Esophagus squamous epithelium (tissue), 5 donors: ENCODE measurements around the gene ZER1. TPM values are rescaled to one million over a fixed set of nuclear protein-coding genes. Genes with fewer than 3 reads are reported as not detected.
"Not testable (repeated sequence)": the region's sequence is repeated elsewhere in the genome, so short reads cannot be mapped to it uniquely, and the experiment has no call there.

Source experiments
- DNase-seq: peaks from one replicate; lab custom pipeline; 2025; lab: John Stamatoyannopoulos, UW
- H3K27ac ChIP-seq, 4 donors: fragments of 200-600 bp; sonication (generic); one replicate each; pipeline ENCODE4 v1.5.1; 2016 to 2019; ENCODE audit warnings: mild to moderate bottlenecking in 1 of 4
- H3K27me3 ChIP-seq, 4 donors: fragments of 200-600 bp; sonication (generic); 1 replicate in 3 of 4; 2 replicates in 1 of 4; pipeline versions ENCODE4 v1.5.1 to v1.6.0; 2017 to 2021; ENCODE audit warnings: antibody characterized with exemption in 1 of 4
- H3K36me3 ChIP-seq, 3 donors: fragments of 200-600 bp; sonication (generic); one replicate each; pipeline ENCODE4 v1.5.1; 2016 to 2019
- H3K4me1 ChIP-seq, 3 donors: fragments of 200-600 bp; sonication (generic); one replicate each; pipeline ENCODE4 v1.5.1; 2017 to 2019
- H3K4me3 ChIP-seq, 4 donors: fragments of 200-600 bp; sonication (generic); 1 replicate in 3 of 4; 2 replicates in 1 of 4; pipeline ENCODE4 v1.5.1; 2016 to 2019; ENCODE audit warnings: mild to moderate bottlenecking in 2 of 4, moderate library complexity in 1 of 4
- H3K9me3 ChIP-seq, 3 donors: fragments of 200-600 bp; sonication (generic); one replicate each; pipeline ENCODE4 v1.5.1; 2016 to 2019
- POLR2A ChIP-seq, 4 donors: fragments of 450-650 bp; IDR thresholded peaks; one replicate each; pipeline ENCODE4 v1.6.1; 2017; ENCODE audit warnings: antibody characterized with exemption in 4 of 4, mild to moderate bottlenecking in 4 of 4, moderate library complexity in 3 of 4
- WGBS, 2 donors: methylation state at CpG; one replicate each; pipeline ENCODE4 v1.1.5; 2018; 5-methylcytosine and 5-hydroxymethylcytosine counted together
- intact Hi-C: fragments of 100-400 bp; cut with DNase I; formaldehyde crosslinking; loops from one replicate; pipeline ENCODE4 v1.15.0; 2022
- total RNA-seq, 4 donors: library from RNA; depleted of rRNA; stranded (reverse); fragments of >200 nt; gene quantifications; one replicate each; pipeline ENCODE4 v1.1.0, GENCODE V29; 2016
- TF ChIP-seq, protein P1 (sequence below), 6 experiments: fragments of 450-650 bp in 4 of 6; fragments of 200-600 bp in 2 of 6; sonication (generic) in 2 of 6; IDR thresholded peaks; one replicate each; pipeline ENCODE4 v1.5.1; 2016 to 2019; ENCODE audit warnings: antibody characterized with exemption in 6 of 6, mild to moderate bottlenecking in 4 of 6, moderate library complexity in 4 of 6
- donor health status: DM: yes; HTN: yes; CAD: no.

Gene ZER1
- total RNA-seq, 4 donors from 2014 or later, result 20.1 to 51.4 (median 29.0) TPM

DNA sequence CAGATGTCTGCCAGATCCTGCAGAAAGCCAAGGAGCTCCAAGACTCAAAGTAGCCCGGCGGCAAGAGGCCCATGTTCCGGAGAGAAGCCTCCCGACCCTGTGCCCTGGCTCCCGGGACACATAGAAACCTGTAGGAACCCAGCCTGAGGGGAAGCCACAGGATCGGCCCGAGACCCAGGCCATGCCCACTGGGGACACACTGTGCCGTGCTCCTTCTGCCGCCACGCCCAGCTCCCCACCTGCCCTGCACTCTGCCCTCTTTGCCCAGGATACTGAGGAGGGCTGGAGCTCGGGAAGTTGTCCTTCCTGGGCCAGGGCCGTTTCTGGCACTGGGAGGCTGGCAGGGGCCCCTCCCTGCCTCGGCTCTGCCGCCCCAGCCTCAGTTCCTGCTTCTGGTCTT, 36.1 kb upstream of the ZER1 start:
- 88% methylated on average over 7 of the region's 14 CpGs; no CpG with 5 or more reads in 1 of the 2 donors for WGBS, 2 donors
- Histone ChIP-seq H3K27ac (no peak overlapping the region), H3K4me1 (peaks cover 0 to 8% (median 0%) of the 10 kb centered on the region in 3 donors), H3K9me3 (no peaks in the 10 kb centered on the region), H3K4me3 (no peak overlapping the region), H3K36me3 (peaks cover 14 to 70% (median 21%) of the 10 kb centered on the region in 3 donors), H3K27me3 (no peaks in the 10 kb centered on the region)
- DNase-seq, result no peak
- intact Hi-C loops, result no loop called here
- no peak for TF ChIP-seq POLR2A (IDR thresholded peaks at IDR 0.05)
- TF ChIP-seq, protein P1, sequence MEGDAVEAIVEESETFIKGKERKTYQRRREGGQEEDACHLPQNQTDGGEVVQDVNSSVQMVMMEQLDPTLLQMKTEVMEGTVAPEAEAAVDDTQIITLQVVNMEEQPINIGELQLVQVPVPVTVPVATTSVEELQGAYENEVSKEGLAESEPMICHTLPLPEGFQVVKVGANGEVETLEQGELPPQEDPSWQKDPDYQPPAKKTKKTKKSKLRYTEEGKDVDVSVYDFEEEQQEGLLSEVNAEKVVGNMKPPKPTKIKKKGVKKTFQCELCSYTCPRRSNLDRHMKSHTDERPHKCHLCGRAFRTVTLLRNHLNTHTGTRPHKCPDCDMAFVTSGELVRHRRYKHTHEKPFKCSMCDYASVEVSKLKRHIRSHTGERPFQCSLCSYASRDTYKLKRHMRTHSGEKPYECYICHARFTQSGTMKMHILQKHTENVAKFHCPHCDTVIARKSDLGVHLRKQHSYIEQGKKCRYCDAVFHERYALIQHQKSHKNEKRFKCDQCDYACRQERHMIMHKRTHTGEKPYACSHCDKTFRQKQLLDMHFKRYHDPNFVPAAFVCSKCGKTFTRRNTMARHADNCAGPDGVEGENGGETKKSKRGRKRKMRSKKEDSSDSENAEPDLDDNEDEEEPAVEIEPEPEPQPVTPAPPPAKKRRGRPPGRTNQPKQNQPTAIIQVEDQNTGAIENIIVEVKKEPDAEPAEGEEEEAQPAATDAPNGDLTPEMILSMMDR (IDR thresholded peaks at IDR 0.05), result no peak

DNA sequence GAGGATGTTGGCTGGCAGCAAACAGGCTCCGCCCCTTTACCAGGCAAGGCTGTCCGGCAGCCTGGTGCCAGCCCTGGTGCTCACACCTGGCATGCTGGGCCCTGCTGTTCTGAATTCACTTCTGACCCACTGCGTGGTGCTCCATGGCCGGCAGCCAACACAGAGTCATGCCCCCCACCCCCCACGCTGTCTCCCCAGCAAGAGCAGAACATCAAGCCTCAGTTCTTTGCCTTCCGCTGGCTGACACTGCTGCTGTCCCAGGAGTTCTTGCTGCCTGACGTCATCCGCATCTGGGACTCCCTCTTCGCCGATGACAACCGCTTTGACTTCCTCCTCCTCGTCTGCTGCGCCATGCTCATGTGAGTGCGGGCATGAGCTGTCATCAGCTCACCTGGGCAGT, 33.9 kb upstream of the ZER1 start:
- WGBS, 2 donors, result 63 to 90% methylated on average over 7 to 11 of the region's 14 CpGs
- intact Hi-C loops, result no loop called here
- no peaks in the 10 kb centered on the region for H3K9me3 ChIP-seq
- H3K27me3 ChIP-seq, result no peaks in the 10 kb centered on the region
- no peak for DNase-seq
- H3K36me3 ChIP-seq, result peaks cover 14 to 92% (median 25%) of the 10 kb centered on the region in 3 donors
- no peak overlapping the region for H3K27ac ChIP-seq
- peaks cover 0 to under 1% (median 0%) of the 10 kb centered on the region in 3 donors for H3K4me1 ChIP-seq
- TF ChIP-seq, protein P1 (IDR thresholded peaks at IDR 0.05), result no peak
- TF ChIP-seq POLR2A (IDR thresholded peaks at IDR 0.05), result no peak
- H3K4me3 ChIP-seq, result no peak overlapping the region

DNA sequence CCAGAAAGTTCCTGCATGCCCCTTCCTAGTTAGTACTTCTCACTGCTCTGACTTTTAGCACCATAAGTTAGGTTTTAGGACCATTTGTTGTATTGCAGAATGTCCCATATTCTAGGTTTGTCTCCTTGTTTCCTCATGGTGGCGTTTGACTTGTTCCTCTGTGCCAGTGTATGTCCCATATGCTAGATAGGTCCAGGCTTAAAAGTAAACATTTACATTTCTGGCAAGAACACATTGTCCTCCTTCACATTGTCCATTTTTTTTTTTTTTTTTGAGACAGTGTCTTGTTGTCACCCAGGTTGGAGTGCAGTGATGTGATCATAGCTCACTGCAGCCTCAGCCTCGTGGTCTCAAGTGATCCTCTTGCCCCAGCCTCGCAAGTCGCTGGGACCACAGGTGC, 30.8 kb upstream of the ZER1 start:
- Histone ChIP-seq H3K4me3 (no peak overlapping the region), H3K27ac (no peak overlapping the region), H3K9me3 (no peaks in the 10 kb centered on the region), H3K4me1 (no peaks in the 10 kb centered on the region), H3K27me3 (no peaks in the 10 kb centered on the region), H3K36me3 (peaks cover 16 to 100% (median 56%) of the 10 kb centered on the region in 3 donors)
- TF ChIP-seq, protein P1 (IDR thresholded peaks at IDR 0.05), result no peak
- no peak for TF ChIP-seq POLR2A (IDR thresholded peaks at IDR 0.05)
- WGBS, 2 donors, result 96 to 97% methylated on average over 4 of the region's 4 CpGs
- DNase-seq, result no peak
- intact Hi-C loops, result no loop called here

DNA sequence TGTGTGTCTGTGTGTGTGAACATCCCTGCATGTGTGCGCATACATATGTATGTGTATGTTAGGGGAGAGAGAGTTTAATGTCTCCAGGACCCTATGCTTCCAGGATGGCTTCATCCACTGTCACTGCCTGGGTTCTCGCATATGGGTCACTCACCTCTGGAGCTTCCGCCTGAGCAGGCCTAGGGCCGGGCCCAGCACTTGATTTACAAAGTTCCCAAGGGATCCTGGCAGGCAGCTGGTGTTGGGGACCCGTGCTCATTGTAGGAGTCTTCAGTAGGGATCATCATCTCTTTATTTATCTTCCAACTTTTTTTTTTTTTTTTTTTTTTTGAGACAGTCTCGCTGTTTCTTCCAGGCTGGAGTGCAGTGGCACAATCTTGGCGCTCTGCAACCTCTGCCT, 28.3 kb upstream of the ZER1 start:
- Histone ChIP-seq H3K27me3 (no peaks in the 10 kb centered on the region), H3K27ac (no peak overlapping the region), H3K4me1 (no peaks in the 10 kb centered on the region), H3K4me3 (no peak overlapping the region), H3K36me3 (peaks cover 19 to 98% (median 54%) of the 10 kb centered on the region in 3 donors), H3K9me3 (no peaks in the 10 kb centered on the region)
- intact Hi-C loops, result no loop called here
- 94% methylated on average over 7 of the region's 7 CpGs for WGBS, 2 donors
- no peak for TF ChIP-seq POLR2A (IDR thresholded peaks at IDR 0.05)
- no peak for DNase-seq

DNA sequence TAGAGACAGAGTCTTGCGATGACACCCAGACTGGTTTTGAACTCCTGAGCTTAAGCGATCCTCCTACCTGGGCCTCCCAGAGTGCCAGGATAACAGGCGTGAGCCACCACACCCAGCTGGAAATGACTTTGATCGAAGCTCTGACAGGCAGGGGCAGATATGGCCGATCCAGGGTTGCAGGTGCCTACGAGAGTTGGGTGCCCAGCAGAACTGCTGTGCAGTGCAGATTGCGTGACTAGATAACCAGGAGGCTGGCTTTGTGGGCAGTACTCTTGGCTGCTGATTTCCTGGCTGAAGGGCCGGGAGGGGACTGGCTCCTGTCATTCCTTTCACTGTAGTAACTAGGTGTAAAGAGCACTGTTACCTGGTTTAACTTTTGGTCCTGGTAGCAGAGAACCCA, 27.2 kb upstream of the ZER1 start:
- Histone ChIP-seq H3K36me3 (peaks cover 19 to 98% (median 55%) of the 10 kb centered on the region in 3 donors), H3K4me3 (no peak overlapping the region)

DNA sequence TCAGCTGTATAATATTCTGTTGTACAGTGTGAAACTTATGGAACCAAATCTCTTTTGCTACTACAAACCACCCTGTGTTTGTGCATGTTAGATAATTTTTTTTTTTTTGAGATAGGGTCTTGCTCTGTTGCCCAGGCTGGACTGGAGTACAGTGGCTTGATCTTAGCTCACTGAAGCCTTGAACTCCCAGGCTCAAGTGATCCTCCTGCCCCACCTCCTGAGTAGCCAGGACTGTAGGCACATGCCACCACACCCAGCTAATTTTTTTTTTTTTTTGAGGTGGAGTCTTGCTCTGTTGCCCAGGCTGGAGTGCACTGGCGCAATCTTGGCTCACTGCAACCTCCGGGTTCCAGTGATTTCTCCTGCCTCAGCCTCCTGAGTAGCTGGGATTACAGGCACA, 23.2 kb upstream of the ZER1 start:
- H3K36me3 ChIP-seq, result peaks cover 36 to 98% (median 58%) of the 10 kb centered on the region in 3 donors
- DNase-seq, H3K27me3 ChIP-seq, H3K4me3 ChIP-seq, intact Hi-C loops, H3K9me3 ChIP-seq, H3K27ac ChIP-seq, H3K4me1 ChIP-seq: not testable (repeated sequence)
- WGBS, 2 donors, result 39 to 43% methylated on average over 2 of the region's 2 CpGs

More for the DNA sequence above, 27.2 kb upstream of the ZER1 start:
- H3K9me3 ChIP-seq, result no peaks in the 10 kb centered on the region
- TF ChIP-seq, protein P1 (IDR thresholded peaks at IDR 0.05), result no peak
- no peak for TF ChIP-seq POLR2A (IDR thresholded peaks at IDR 0.05)
- H3K27ac ChIP-seq, result no peak overlapping the region
- H3K4me1 ChIP-seq, result no peaks in the 10 kb centered on the region
- intact Hi-C loops, result no loop called here
- WGBS, 2 donors, result 72 to 87% methylated on average over 4 to 6 of the region's 8 CpGs
- no peaks in the 10 kb centered on the region for H3K27me3 ChIP-seq
- DNase-seq, result no peak
